WTC11 (cell line): Measurements from ENCODE around the gene DNMT3A. TPM values are rescaled to one million over a fixed set of nuclear protein-coding genes. Genes with fewer than 3 reads are reported as not detected.
A peak's percentile ranks its signal among the peaks of the same experiment; 100 is the strongest.

Experiments used
- ATAC-seq: fragments of 200-7000 bp; cut with Tn5 transposase; 2 replicates; pipeline ENCODE4 v1.10.0; 2021; ENCODE audit warnings: mild to moderate bottlenecking, moderate library complexity
- CTCF ChIA-PET: fragments of 300-600 bp; sonication (Branson Sonifier 250); formaldehyde crosslinking; loops from one replicate; lab custom pipeline; 2021; ENCODE audit warnings: antibody characterized with exemption; lab: Charles Lee
- POLR2A ChIA-PET: fragments of 350-600 bp; sonication (Branson Sonifier 250); formaldehyde crosslinking; loops from one replicate; lab custom pipeline; 2021; ENCODE audit warnings: antibody characterized with exemption; lab: Charles Lee
- DNase-seq: peaks from one replicate; pipeline ENCODE4 v3.0.0; 2021; ENCODE audit warnings: low spot score
- H3K27ac Mint-ChIP-seq: 2 replicates; pipeline ENCODE4 v1.8.0; 2021; ENCODE audit warnings: mixed read lengths
- H3K27me3 Mint-ChIP-seq: 2 replicates; pipeline ENCODE4 v1.8.0; 2021; ENCODE audit warnings: low read depth, mild to moderate bottlenecking, moderate library complexity, mixed read lengths
- H3K36me3 Mint-ChIP-seq: 2 replicates; pipeline ENCODE4 v1.8.0; 2021; ENCODE audit warnings: mixed read lengths
- H3K4me1 Mint-ChIP-seq: 2 replicates; pipeline ENCODE4 v1.8.0; 2022; ENCODE audit warnings: mixed read lengths
- H3K4me3 Mint-ChIP-seq: 2 replicates; pipeline ENCODE4 v1.8.0; 2021; ENCODE audit warnings: mild to moderate bottlenecking, moderate library complexity, mixed read lengths
- H3K9me3 Mint-ChIP-seq: 2 replicates; pipeline ENCODE4 v1.8.0; 2021; ENCODE audit warnings: mixed read lengths
- ATF1 ChIP-seq: sonication (generic); formaldehyde crosslinking; IDR thresholded peaks from 2 replicates; pipeline ENCODE4 v1.8.1; 2023; ENCODE audit warnings: mild to moderate bottlenecking, moderate library complexity, missing genetic modification reagents
- ATF2 ChIP-seq: sonication (generic); formaldehyde crosslinking; IDR thresholded peaks from 2 replicates; pipeline ENCODE4 v1.8.1; 2022; ENCODE audit warnings: low read depth, missing genetic modification reagents, borderline replicate concordance
- CTCF ChIP-seq: fragments of 200-600 bp; IDR thresholded peaks from 2 replicates; pipeline ENCODE4 v1.8.0; 2022; ENCODE audit warnings: antibody characterized with exemption
- ELF4 ChIP-seq: sonication (generic); formaldehyde crosslinking; IDR thresholded peaks from 2 replicates; pipeline ENCODE4 v1.8.1; 2022; ENCODE audit warnings: low read depth, mild to moderate bottlenecking, moderate library complexity, missing genetic modification reagents
- FOXP4 ChIP-seq: sonication (generic); formaldehyde crosslinking; IDR thresholded peaks from 2 replicates; pipeline ENCODE4 v1.8.0; 2022; ENCODE audit warnings: mild to moderate bottlenecking, missing genetic modification reagents
- GTF2I ChIP-seq: fragments of 250-450 bp; sonication (Bioruptor Pico); conservative IDR thresholded peaks from 2 replicates; pipeline ENCODE4 v1.4.0; 2021; ENCODE audit warnings: mild to moderate bottlenecking
- JAZF1 ChIP-seq: fragments of 250-450 bp; sonication (Bioruptor Pico); IDR thresholded peaks from 2 replicates; pipeline ENCODE4 v1.9.0; 2021; ENCODE audit warnings: moderate library complexity, mild to moderate bottlenecking, inconsistent platforms
- PRDM15 ChIP-seq: sonication (generic); formaldehyde crosslinking; IDR thresholded peaks from 2 replicates; pipeline ENCODE4 v1.8.0; 2022; ENCODE audit warnings: missing genetic modification reagents
- TCF7 ChIP-seq: sonication (generic); formaldehyde crosslinking; IDR thresholded peaks from 2 replicates; pipeline ENCODE4 v1.8.0; 2022; ENCODE audit warnings: mild to moderate bottlenecking, low read depth, missing genetic modification reagents, moderate library complexity
- ZNF138 ChIP-seq: sonication (generic); formaldehyde crosslinking; conservative IDR thresholded peaks from 2 replicates; pipeline ENCODE4 v1.8.1; 2022; ENCODE audit warnings: mild to moderate bottlenecking, moderate library complexity, missing genetic modification reagents
- ZNF396 ChIP-seq: fragments of 250-450 bp; sonication (Bioruptor Pico); IDR thresholded peaks from 2 replicates; pipeline ENCODE4 v1.8.0; 2021; ENCODE audit warnings: mild to moderate bottlenecking, moderate library complexity, borderline replicate concordance
- ZNF532 ChIP-seq: fragments of 250-450 bp; sonication (Bioruptor Pico); IDR thresholded peaks from 2 replicates; pipeline ENCODE4 v1.9.0; 2021; ENCODE audit warnings: mild to moderate bottlenecking, borderline replicate concordance
- total RNA-seq: library from RNA; stranded (reverse); gene quantifications from 3 replicates; pipeline ENCODE4 v1.2.3, GENCODE V29; 2021
- TF ChIP-seq, protein P1 (sequence below): sonication (generic); formaldehyde crosslinking; IDR thresholded peaks from 2 replicates; pipeline ENCODE4 v1.8.0; 2023; ENCODE audit warnings: missing genetic modification reagents
- TF ChIP-seq, protein P2 (sequence below): sonication (generic); formaldehyde crosslinking; IDR thresholded peaks from 2 replicates; pipeline ENCODE4 v1.8.1; 2023; ENCODE audit warnings: mild to moderate bottlenecking, missing genetic modification reagents
- TF ChIP-seq, protein P3 (sequence below): fragments of 250-450 bp; sonication (Bioruptor Pico); IDR thresholded peaks from 2 replicates; pipeline ENCODE4 v1.9.0; 2021; ENCODE audit warnings: mild to moderate bottlenecking

The DNMT3A gene
- total RNA-seq, 1 experiment from 2014 or later = 154 TPM

- TF ChIP-seq PRDM15 = no peak
Observed at GRCh38 chr2:25305775-25306174, 36.0 kb downstream of the DNMT3A start (continued).

GRCh38 chr2:25304826-25305596, 36.7 kb downstream of the DNMT3A start:
- ATAC-seq = no peak
- no peak overlapping the region for H3K4me3 Mint-ChIP-seq
- H3K36me3 Mint-ChIP-seq = 0 out of 2 replicates have a peak, but pooled peaks cover 5% of the 10 kb centered on the region
- H3K4me1 Mint-ChIP-seq = peaks cover 30% of the 10 kb centered on the region
- no peaks in the 10 kb centered on the region for H3K27me3 Mint-ChIP-seq
- ChIA-PET CTCF (interaction anchor here (1.3 to 2.3 kb wide), 2 partner anchors 12 to 57 kb away, joined by 3 to 8 read pairs; no protein-coding TSS in a partner anchor), POLR2A (interaction anchor here (1.4 kb wide), 1 partner anchor 10 kb away, joined by 4 read pairs; no protein-coding TSS in a partner anchor)
- peak overlapping the region; percentile 42; the same call in 1 of the 2 replicates for H3K27ac Mint-ChIP-seq
- no peak for DNase-seq
- H3K9me3 Mint-ChIP-seq = no peaks in the 10 kb centered on the region
- TF ChIP-seq ATF2 (CRISPR knock-in tag) = no peak
- TF ChIP-seq, protein P1, sequence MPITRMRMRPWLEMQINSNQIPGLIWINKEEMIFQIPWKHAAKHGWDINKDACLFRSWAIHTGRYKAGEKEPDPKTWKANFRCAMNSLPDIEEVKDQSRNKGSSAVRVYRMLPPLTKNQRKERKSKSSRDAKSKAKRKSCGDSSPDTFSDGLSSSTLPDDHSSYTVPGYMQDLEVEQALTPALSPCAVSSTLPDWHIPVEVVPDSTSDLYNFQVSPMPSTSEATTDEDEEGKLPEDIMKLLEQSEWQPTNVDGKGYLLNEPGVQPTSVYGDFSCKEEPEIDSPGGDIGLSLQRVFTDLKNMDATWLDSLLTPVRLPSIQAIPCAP = no peak
- TF ChIP-seq, protein P2, sequence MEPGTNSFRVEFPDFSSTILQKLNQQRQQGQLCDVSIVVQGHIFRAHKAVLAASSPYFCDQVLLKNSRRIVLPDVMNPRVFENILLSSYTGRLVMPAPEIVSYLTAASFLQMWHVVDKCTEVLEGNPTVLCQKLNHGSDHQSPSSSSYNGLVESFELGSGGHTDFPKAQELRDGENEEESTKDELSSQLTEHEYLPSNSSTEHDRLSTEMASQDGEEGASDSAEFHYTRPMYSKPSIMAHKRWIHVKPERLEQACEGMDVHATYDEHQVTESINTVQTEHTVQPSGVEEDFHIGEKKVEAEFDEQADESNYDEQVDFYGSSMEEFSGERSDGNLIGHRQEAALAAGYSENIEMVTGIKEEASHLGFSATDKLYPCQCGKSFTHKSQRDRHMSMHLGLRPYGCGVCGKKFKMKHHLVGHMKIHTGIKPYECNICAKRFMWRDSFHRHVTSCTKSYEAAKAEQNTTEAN = no peak
- TF ChIP-seq ZNF138 = no peak
- no peak for TF ChIP-seq ZNF396
- no peak for TF ChIP-seq ELF4 (CRISPR knock-in tag)
- TF ChIP-seq, protein P3, sequence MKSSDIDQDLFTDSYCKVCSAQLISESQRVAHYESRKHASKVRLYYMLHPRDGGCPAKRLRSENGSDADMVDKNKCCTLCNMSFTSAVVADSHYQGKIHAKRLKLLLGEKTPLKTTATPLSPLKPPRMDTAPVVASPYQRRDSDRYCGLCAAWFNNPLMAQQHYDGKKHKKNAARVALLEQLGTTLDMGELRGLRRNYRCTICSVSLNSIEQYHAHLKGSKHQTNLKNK (CRISPR knock-in tag) = no peak
- no peak for TF ChIP-seq TCF7
- TF ChIP-seq GTF2I (CRISPR knock-in tag) = no peak
- no peak for TF ChIP-seq ATF1 (CRISPR knock-in tag)
- TF ChIP-seq CTCF = no peak
- no peak for TF ChIP-seq ZNF532
- TF ChIP-seq FOXP4 (CRISPR knock-in tag) = no peak
- TF ChIP-seq JAZF1 (CRISPR knock-in tag) = no peak
